ENCODE measurements around the gene ACSM2A. TPM values are rescaled to one million over a fixed set of nuclear protein-coding genes. Genes with fewer than 3 reads are reported as not detected.
"Not testable (repeated sequence)": the region's sequence is repeated elsewhere in the genome, so short reads cannot be mapped to it uniquely, and the experiment has no call there.

Gene ACSM2A
- total RNA-seq, 1 experiment from 2014 or later: not detected

GRCh38 chr16:20484726-20485125 lies 33.4 kb downstream of the ACSM2A start:
- CTCF ChIA-PET: no interaction called here

GRCh38 chr16:20485408-20485807 lies 34.1 kb downstream of the ACSM2A start:
- in situ Hi-C loops (cut with HindIII; ENCODE audit: low pct_unique_long_range_greater_than_20kb, low sequenced_read_pairs): no loop called here
- ATAC-seq: no peak
- BruUV-seq (replicated peaks): no TSS peak
- intact Hi-C loops (cut with micrococcal nuclease; ENCODE audit: unreplicated experiment): no loop called here
- Histone ChIP-seq H3K36me3 (ENCODE audit: control insufficient read depth, insufficient read depth, low read length) (no peaks in the 10 kb centered on the region), H3K4me3 (ENCODE audit: low read depth in 2 of 2, low read length in 2 of 2) (no peak overlapping the region), H3K27ac (ENCODE audit: low read length) (no peak overlapping the region), H3K27me3 (ENCODE audit: control insufficient read depth, insufficient read depth, low read length) (no peaks in the 10 kb centered on the region), H3K9me3 (ENCODE audit: control insufficient read depth, insufficient read depth, low read depth, low read length) (no peaks in the 10 kb centered on the region), H3K4me1 (ENCODE audit: control insufficient read depth, insufficient read depth, low read length) (no peaks in the 10 kb centered on the region)
- ChIA-PET CTCF (no interaction called here), POLR2A (no interaction called here)
- no peak for DNase-seq (ENCODE audit: low read depth, low spot score)
- TF ChIP-seq POLR2AphosphoS5 (IDR thresholded peaks at IDR 0.05; ENCODE audit: low read depth, low read length): no peak
- no peak for TF ChIP-seq REST (IDR thresholded peaks at IDR 0.05; ENCODE audit: insufficient read depth in 1 of 2, low read depth in 2 of 2, low read length in 1 of 2)
- no peak for TF ChIP-seq TCF7L2 (IDR thresholded peaks at IDR 0.05; ENCODE audit: low read depth, low read length)
- TF ChIP-seq CTCF (IDR thresholded peaks at IDR 0.05): no peak
- no peak for TF ChIP-seq SIN3A (IDR thresholded peaks at IDR 0.05; ENCODE audit: borderline replicate concordance, insufficient read depth, low read depth, low read length)

More at GRCh38 chr16:20484726-20485125, 33.4 kb downstream of the ACSM2A start:
- H3K36me3 ChIP-seq (ENCODE audit: control insufficient read depth, insufficient read depth, low read length): no peaks in the 10 kb centered on the region
- no peak for DNase-seq (ENCODE audit: low read depth, low spot score)
- H3K27ac ChIP-seq (ENCODE audit: low read length): no peak overlapping the region
- no TSS peak for BruUV-seq (replicated peaks)
- TF ChIP-seq SIN3A (IDR thresholded peaks at IDR 0.05; ENCODE audit: borderline replicate concordance, insufficient read depth, low read depth, low read length) (no peak), TCF7L2 (IDR thresholded peaks at IDR 0.05; ENCODE audit: low read depth, low read length) (no peak), POLR2AphosphoS5 (IDR thresholded peaks at IDR 0.05; ENCODE audit: low read depth, low read length) (no peak), CTCF (IDR thresholded peaks at IDR 0.05) (no peak), REST (IDR thresholded peaks at IDR 0.05; ENCODE audit: insufficient read depth in 1 of 2, low read depth in 2 of 2, low read length in 1 of 2) (no peak)
- in situ Hi-C loops (cut with HindIII; ENCODE audit: low pct_unique_long_range_greater_than_20kb, low sequenced_read_pairs): no loop called here
- intact Hi-C loops (cut with micrococcal nuclease; ENCODE audit: unreplicated experiment): no loop called here
- H3K9me3 ChIP-seq (ENCODE audit: control insufficient read depth, insufficient read depth, low read depth, low read length): no peaks in the 10 kb centered on the region
- no peaks in the 10 kb centered on the region for H3K4me1 ChIP-seq (ENCODE audit: control insufficient read depth, insufficient read depth, low read length)
- H3K27me3 ChIP-seq (ENCODE audit: control insufficient read depth, insufficient read depth, low read length): no peaks in the 10 kb centered on the region
- ATAC-seq: no peak
- no peak overlapping the region for H3K4me3 ChIP-seq (ENCODE audit: low read depth in 2 of 2, low read length in 2 of 2)
- POLR2A ChIA-PET: no interaction called here

GRCh38 chr16:20490994-20491393 lies 39.7 kb downstream of the ACSM2A start:
- in situ Hi-C loops (cut with HindIII; ENCODE audit: low pct_unique_long_range_greater_than_20kb, low sequenced_read_pairs); CTCF ChIA-PET; H3K36me3 ChIP-seq (ENCODE audit: control insufficient read depth, insufficient read depth, low read length); H3K27ac ChIP-seq (ENCODE audit: low read length); ATAC-seq; intact Hi-C loops (cut with micrococcal nuclease; ENCODE audit: unreplicated experiment); H3K9me3 ChIP-seq (ENCODE audit: control insufficient read depth, insufficient read depth, low read depth, low read length); DNase-seq (ENCODE audit: low read depth, low spot score); H3K4me3 ChIP-seq (ENCODE audit: low read depth in 2 of 2, low read length in 2 of 2); BruUV-seq (replicated peaks); H3K27me3 ChIP-seq (ENCODE audit: control insufficient read depth, insufficient read depth, low read length); H3K4me1 ChIP-seq (ENCODE audit: control insufficient read depth, insufficient read depth, low read length); POLR2A ChIA-PET: not testable (repeated sequence)

GRCh38 chr16:20491448-20491847 lies 40.1 kb downstream of the ACSM2A start:
- H3K27me3 ChIP-seq (ENCODE audit: control insufficient read depth, insufficient read depth, low read length); BruUV-seq (replicated peaks); H3K27ac ChIP-seq (ENCODE audit: low read length); H3K4me3 ChIP-seq (ENCODE audit: low read depth in 2 of 2, low read length in 2 of 2); H3K36me3 ChIP-seq (ENCODE audit: control insufficient read depth, insufficient read depth, low read length); in situ Hi-C loops (cut with HindIII; ENCODE audit: low pct_unique_long_range_greater_than_20kb, low sequenced_read_pairs); POLR2A ChIA-PET; intact Hi-C loops (cut with micrococcal nuclease; ENCODE audit: unreplicated experiment); H3K9me3 ChIP-seq (ENCODE audit: control insufficient read depth, insufficient read depth, low read depth, low read length); ATAC-seq; DNase-seq (ENCODE audit: low read depth, low spot score); H3K4me1 ChIP-seq (ENCODE audit: control insufficient read depth, insufficient read depth, low read length); CTCF ChIA-PET: not testable (repeated sequence)

All from Panc1 (cell line).